Tibial nerve (tissue), 3 donors: ENCODE measurements around the gene EXOSC3.

ENCODE experiments used
- POLR2A ChIP-seq, 2 donors: fragments of 450-650 bp; IDR thresholded peaks; one replicate each; pipeline ENCODE4 v1.6.1; 2017; ENCODE audit warnings: antibody characterized with exemption in 2 of 2, mild to moderate bottlenecking in 2 of 2, moderate library complexity in 2 of 2
- TF ChIP-seq, protein P1 (sequence below), 5 experiments: fragments of 200-600 bp in 3 of 5; fragments of 450-650 bp in 2 of 5; sonication (generic) in 3 of 5; IDR thresholded peaks; one replicate each; pipeline ENCODE4 v1.5.1; 2016 to 2019; ENCODE audit warnings: antibody characterized with exemption in 5 of 5, mild to moderate bottlenecking in 3 of 5, moderate library complexity in 2 of 5

DNA sequence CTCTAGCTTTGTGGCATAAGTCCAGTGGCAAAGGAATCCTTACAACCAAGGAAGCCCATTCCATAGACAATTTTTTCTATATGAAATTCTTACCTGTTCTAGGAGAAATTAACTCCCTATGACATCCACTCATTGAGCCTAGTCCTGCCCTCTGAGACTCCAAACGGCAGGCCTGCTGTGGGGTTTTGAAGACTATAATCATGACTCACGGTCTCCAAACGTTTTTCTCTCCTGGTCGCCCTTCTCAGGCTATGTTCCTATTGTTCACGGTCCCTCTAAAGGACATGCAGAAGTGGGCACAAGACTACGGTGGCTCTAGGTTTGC is 611 bp downstream of the EXOSC3 start:
- TF ChIP-seq, protein P1, sequence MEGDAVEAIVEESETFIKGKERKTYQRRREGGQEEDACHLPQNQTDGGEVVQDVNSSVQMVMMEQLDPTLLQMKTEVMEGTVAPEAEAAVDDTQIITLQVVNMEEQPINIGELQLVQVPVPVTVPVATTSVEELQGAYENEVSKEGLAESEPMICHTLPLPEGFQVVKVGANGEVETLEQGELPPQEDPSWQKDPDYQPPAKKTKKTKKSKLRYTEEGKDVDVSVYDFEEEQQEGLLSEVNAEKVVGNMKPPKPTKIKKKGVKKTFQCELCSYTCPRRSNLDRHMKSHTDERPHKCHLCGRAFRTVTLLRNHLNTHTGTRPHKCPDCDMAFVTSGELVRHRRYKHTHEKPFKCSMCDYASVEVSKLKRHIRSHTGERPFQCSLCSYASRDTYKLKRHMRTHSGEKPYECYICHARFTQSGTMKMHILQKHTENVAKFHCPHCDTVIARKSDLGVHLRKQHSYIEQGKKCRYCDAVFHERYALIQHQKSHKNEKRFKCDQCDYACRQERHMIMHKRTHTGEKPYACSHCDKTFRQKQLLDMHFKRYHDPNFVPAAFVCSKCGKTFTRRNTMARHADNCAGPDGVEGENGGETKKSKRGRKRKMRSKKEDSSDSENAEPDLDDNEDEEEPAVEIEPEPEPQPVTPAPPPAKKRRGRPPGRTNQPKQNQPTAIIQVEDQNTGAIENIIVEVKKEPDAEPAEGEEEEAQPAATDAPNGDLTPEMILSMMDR (IDR thresholded peaks at IDR 0.05), result no peak
- TF ChIP-seq POLR2A (IDR thresholded peaks at IDR 0.05), result no peak
